NK-92 (cell line): Measurements from ENCODE around the gene DDX46.
"Not testable (repeated sequence)": the region's sequence is repeated elsewhere in the genome, so short reads cannot be mapped to it uniquely, and the experiment has no call there.

Experiments used
- DNase-seq: peaks from one replicate; lab custom pipeline; 2025; ENCODE audit not compliant: unreplicated experiment; lab: John Stamatoyannopoulos, UW

The DDX46 gene, protein sequence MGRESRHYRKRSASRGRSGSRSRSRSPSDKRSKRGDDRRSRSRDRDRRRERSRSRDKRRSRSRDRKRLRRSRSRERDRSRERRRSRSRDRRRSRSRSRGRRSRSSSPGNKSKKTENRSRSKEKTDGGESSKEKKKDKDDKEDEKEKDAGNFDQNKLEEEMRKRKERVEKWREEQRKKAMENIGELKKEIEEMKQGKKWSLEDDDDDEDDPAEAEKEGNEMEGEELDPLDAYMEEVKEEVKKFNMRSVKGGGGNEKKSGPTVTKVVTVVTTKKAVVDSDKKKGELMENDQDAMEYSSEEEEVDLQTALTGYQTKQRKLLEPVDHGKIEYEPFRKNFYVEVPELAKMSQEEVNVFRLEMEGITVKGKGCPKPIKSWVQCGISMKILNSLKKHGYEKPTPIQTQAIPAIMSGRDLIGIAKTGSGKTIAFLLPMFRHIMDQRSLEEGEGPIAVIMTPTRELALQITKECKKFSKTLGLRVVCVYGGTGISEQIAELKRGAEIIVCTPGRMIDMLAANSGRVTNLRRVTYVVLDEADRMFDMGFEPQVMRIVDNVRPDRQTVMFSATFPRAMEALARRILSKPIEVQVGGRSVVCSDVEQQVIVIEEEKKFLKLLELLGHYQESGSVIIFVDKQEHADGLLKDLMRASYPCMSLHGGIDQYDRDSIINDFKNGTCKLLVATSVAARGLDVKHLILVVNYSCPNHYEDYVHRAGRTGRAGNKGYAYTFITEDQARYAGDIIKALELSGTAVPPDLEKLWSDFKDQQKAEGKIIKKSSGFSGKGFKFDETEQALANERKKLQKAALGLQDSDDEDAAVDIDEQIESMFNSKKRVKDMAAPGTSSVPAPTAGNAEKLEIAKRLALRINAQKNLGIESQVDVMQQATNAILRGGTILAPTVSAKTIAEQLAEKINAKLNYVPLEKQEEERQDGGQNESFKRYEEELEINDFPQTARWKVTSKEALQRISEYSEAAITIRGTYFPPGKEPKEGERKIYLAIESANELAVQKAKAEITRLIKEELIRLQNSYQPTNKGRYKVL

DNA sequence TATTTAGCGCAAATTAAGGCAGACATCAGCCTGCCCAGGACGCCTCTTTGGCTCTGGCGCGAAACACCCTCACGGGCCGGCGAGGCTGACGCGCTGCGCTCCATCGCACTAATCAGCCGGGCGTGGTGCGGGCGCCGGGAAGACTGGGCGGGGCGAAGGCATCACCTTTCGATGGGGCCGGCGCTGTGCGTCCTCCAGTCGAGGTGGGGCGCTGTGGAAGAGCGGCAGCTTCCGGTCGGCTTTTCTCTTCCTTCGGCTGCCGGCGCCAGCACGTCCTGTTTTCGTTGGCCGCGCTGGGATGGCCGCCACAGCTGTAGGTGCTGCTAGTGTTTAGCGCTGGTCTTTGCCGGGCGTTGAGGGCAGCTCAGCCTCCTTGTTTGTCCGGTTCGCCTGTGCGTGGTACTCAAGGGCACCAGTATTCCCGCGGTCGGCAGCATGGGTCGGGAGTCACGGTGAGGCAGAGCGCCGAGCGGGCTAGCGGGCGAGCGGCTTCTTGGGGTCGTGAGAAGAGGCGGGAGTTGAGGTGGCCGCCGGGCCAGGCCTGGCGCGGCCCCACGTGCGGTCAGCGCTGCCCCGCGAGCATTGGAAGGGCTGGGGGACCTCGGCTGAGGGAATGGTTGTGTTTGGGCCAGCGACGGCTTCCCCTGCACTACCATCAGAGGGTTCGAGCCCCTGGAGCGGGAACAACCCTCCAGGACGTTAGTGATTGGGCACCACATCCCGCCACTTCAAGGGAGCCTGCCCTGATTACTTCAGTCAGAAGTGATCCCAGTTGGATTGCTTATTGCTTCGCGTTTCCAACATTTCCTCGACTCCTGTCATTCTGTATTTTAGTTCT is at the start of gene DDX46:
Gene DDX46 (plus strand): TSS at position 276 of the 838 bp plus-strand sequence. CDS start 160 bp downstream, at position 436.
- DNase-seq: peak; percentile 53

GRCh38 chr5:134714120-134714519 is 44.5 kb upstream of the DDX46 start:
- DNase-seq: no peak

DNA sequence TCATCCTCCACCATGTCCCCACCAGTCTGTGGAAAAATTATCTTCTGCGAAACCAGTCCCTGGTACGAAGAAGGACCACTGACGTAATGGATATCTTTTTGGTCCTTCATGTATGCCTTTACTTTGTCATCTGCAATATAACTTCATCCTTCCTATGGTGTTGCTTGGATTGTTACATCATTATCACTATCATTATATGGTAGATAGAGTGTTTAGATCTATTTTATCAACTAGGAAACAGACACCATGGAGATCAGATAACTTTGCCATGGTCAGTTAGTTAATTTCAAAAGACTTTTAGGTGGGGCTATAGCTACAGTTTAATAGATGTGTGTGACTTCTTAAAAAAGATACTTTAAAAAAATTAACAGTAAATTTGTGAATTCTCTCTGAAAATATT is 44.0 kb upstream of the DDX46 start:
- DNase-seq: no peak

DNA sequence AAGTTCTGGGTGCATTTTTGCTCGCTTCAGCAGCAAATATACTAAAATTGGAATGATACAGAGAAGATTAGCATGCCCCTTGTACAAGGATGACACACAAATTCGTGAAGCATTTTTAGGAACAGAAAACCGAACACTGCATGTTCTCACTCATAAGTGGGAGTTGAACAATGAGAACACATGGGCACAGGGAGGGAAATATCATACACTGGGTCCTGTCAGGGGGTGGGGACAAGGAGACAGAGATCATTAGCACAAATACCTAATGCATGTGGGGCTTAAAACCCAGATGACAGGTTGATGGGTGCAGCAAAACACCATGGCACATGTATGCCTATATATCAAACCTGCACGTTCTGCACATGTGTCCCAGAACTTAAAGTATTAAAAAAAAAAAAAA is 43.1 kb upstream of the DDX46 start:
- DNase-seq: not testable (repeated sequence)

- no peak for DNase-seq
These were observed 33.7 kb upstream of the DDX46 start for GRCh38 chr5:134724872-134725271.

- DNase-seq: no peak
These were observed 25.8 kb upstream of the DDX46 start for GRCh38 chr5:134732819-134733218.

DNA sequence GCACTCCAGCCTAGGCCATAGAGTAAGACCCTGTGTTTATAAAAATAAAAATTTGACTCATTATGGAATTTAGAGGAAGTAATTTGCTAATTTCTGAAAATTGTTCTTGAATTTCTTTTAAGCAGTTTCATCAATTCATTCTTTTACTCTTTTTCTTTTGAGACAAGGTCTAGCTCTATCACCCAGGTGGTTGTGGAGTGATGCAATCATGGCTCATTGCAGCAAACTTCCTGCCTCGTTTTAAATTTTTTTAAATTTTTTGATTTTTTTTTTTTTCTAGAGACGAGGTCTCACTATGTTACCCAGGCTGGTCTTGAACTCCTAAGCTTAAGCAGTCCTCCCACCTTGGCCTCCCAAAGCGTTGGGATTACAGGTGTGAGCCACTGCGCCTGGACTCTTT is 23.3 kb upstream of the DDX46 start:
- no peak for DNase-seq

DNA sequence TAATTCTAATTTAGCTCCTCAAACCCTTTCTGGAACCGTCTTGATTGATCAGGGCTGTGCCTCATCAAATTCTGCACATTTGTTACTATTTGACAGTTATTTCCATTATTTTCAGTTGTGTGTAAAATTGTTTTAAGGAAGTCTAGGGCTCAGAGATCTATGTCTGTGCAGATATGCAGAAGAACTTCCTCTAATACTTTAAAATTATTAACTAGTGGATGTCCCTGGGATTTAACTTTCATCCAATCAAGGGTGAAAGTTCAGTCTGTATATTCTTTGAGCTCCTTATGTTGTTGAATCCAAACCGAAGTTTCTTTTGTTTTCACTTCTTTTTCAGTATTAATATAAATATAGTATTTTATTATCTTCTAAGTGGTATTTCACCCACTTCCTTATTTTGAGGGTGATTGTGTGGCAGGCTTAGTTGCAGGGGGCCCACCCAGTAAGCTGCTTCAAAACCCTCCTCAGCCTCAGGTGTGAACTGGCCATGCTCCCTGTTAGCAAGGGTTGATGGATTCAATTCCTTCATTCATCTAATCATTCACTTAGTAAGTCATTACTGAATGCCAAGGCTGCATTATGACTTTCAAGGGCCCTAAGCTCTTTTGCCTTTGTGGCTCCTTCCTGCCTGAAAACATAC is 22.3 kb upstream of the DDX46 start:
- DNase-seq: no peak

- DNase-seq: peak; percentile 58
These were observed 20.2 kb upstream of the DDX46 start, which contains the start of gene CAMLG for GRCh38 chr5:134738133-134738962. TSS of gene CAMLG (plus strand) at chr5:134738548. CDS start at chr5:134738621, 73 bp downstream.

DNA sequence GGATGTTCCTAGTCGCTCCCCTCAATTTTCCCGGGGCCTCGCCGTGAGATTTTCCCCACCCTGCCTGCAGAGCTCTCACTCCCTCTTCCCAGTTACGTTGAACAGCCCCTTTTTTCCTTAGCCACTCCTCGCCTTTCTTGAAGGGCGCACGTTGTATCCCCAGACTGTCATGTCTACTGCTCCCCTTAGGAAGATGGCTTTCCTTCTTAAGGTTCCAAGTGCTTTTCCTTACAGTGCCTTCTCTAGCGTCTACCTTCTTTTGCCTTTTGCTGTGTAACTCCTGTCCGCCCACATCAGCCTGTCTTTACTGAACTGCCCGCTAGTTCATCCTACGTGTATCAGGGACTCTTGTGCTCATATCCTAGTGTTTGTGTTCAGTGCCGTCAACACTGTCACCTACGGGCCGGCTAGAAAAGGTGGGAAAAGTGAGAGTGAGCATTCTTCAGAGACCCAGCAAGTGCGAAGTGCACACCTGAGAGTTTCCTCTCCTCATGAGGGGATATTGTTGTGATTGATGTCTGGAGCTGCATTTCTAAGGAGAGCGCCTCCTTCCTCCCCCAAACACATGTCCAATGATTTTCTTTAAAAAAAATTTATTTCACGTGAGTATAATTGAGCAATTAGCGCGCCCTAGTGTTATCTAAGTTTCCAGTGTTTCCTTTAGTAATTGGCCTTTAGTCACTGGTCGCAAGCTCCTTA is 19.5 kb upstream of the DDX46 start:
- DNase-seq: no peak

- no peak for DNase-seq
These were observed 17.5 kb upstream of the DDX46 start for GRCh38 chr5:134741052-134741451.

- no peak for DNase-seq
These were observed 16.4 kb upstream of the DDX46 start for GRCh38 chr5:134742134-134742533.

DNA sequence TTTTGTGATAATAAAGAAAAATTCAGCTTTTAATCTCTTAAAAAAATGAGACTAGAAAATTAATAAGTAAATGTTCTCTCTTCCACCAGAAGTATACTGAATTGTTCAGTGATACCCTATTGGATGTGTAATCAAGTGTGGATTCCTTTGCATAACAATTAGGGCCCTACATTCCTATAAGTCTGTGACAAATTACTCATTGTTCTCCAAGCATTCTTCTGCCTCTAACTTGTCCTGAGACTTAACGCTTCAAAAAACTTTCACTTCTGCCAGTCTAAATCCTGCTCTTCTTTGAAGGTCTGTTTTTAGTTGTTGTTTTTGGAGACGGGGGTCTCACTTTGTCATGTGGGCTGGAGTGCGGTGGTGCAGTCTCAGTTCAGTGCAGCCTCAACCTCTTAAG is 9.2 kb upstream of the DDX46 start:
- DNase-seq: no peak

DNA sequence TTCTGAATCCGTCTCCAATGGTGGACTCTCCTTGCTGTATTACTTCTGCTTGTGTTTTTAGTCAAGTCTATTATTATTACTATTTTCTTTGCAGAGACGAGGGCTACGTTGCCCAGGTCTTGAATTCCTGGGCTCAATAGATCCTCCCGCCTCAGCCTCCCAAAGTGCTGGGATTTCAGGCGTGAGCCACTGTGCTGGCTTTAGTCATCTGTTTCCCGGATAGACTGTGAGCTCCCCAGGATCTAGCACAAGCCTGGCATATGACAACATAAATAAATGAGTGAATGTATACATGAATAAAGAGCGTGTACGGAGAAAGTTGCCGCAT is 439 bp upstream of the DDX46 start:
- DNase-seq: no peak

DNA sequence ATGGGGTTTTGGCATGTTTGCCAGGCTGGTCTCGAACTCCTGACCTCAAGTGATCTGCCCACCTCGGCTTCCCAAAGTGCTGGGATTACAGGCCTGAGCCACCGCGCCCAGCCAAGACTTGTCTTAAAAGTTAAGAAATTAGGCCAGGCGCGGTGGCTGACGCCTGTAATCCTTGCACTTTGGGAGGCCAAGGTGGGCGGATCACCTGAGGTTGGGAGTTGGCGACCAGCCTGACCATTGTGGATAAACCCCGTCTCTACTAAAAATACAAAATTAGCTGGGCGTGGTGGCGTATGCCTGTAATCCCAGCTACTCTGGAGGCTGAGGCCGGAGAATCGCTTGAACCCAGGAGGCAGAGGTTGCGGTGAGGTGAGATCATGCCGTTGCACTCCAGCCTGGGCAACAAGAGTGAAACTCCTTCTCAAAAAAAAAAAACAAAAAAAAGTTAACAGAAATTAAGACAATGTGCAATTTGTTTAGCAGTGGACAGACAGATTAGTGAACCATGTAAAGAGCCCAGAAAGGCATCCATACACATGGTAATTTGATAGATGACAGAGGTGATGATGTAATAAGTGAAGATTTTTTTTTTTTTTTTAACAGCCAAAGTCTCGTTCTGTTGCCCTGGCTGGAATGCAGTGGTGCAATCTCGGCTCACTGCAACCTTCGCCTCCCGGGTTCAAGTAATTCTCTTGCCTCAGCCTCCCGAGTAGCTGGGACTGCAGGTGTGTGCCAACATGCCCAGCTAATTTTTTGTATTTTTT is 9.1 kb downstream of the DDX46 start:
- DNase-seq: not testable (repeated sequence)

DNA sequence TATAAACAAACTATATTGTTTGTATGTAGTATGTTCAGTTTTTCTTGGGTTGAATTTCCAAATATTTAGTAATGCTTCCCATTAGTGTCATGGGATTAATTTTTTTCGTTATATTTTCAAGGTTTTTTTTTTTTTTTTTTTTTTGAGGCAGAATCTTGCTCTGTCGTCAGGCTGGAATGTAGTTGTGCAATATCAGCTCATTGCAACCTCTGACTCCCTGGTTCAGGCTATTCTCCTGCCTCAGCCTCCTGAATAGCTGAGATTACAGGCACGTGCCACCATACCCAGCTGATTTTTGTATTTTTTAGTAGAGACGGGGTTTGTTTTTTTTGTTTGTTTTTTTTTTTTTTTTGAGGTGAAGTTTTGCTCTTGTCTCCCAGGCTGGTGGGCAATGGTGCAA is 10.6 kb downstream of the DDX46 start:
- DNase-seq: no peak

GRCh38 chr5:134772461-134773125 is 14.0 kb downstream of the DDX46 start:
- no peak for DNase-seq

GRCh38 chr5:134777366-134777765 is 18.8 kb downstream of the DDX46 start:
- DNase-seq: no peak
